IMR-90 (cell line): ENCODE data around the gene MLIP. TPM values are rescaled to one million over a fixed set of nuclear protein-coding genes. Genes with fewer than 3 reads are reported as not detected.

Experiments used
- ATAC-seq: fragments of 200-7000 bp; cut with Tn5 transposase; 2 replicates; pipeline ENCODE4 v1.9.1; 2020; ENCODE audit warnings: low read depth, mild to moderate bottlenecking, moderate library complexity
- BruUV-seq: library from RNA; stranded (reverse); fragments of 400-500 nt; replicated peaks from 2 replicates; lab custom pipeline; 2021; lab: Mats Ljungman, UMichigan
- CTCF ChIA-PET: fragments of 300-600 bp; formaldehyde crosslinking; extraction: SDS; loops from one replicate; lab custom pipeline; 2021; ENCODE audit warnings: antibody characterized with exemption; lab: Yijun Ruan, JAX
- POLR2A ChIA-PET: fragments of 300-600 bp; sonication (Branson Sonifier 250); formaldehyde crosslinking; loops from one replicate; lab custom pipeline; 2022; ENCODE audit warnings: antibody characterized with exemption; ENCODE audit not compliant: unreplicated experiment; lab: Charles Lee
- DNase-seq: peaks from one replicate; pipeline ENCODE4 v3.0.0; 2013
- H2AFZ ChIP-seq: replicated peaks from 2 replicates; pipeline ENCODE3; 2013; ENCODE audit warnings: low read length, mild to moderate bottlenecking; ENCODE audit not compliant: poor library complexity
- H2AK5ac ChIP-seq: 2 replicates; pipeline ENCODE4 v1.6.1; 2013; ENCODE audit warnings: low read depth, low read length, inconsistent platforms
- H2AK9ac ChIP-seq: replicated peaks from 2 replicates; pipeline ENCODE3; 2013; ENCODE audit warnings: mild to moderate bottlenecking, low read depth, low read length, moderate library complexity; ENCODE audit not compliant: poor library complexity
- H2BK120ac ChIP-seq: 2 replicates; pipeline ENCODE4 v1.6.1; 2013; ENCODE audit warnings: low read depth, low read length, inconsistent platforms
- H2BK15ac ChIP-seq: 3 replicates; pipeline ENCODE4 v1.6.1; 2013; ENCODE audit warnings: low read depth, low read length, inconsistent platforms
- H2BK20ac ChIP-seq: 2 replicates; pipeline ENCODE4 v1.6.1; 2013; ENCODE audit warnings: low read depth, mild to moderate bottlenecking, inconsistent platforms, low read length, moderate library complexity
- H2BK5ac ChIP-seq: 2 replicates; pipeline ENCODE4 v1.6.1; 2013; ENCODE audit warnings: mild to moderate bottlenecking, low read depth, low read length, inconsistent platforms; ENCODE audit not compliant: poor library complexity, severe bottlenecking
- H3K14ac ChIP-seq: replicated peaks from 2 replicates; pipeline ENCODE4 v1.6.1; 2013; ENCODE audit warnings: low read depth, low read length, inconsistent platforms
- H3K18ac ChIP-seq: 2 replicates; pipeline ENCODE4 v1.6.1; 2013; ENCODE audit warnings: low read depth, low read length, control low read depth
- H3K23ac ChIP-seq: 2 replicates; pipeline ENCODE4 v1.6.1; 2013; ENCODE audit warnings: low read depth, low read length, inconsistent platforms
- H3K27ac ChIP-seq: 2 replicates; pipeline ENCODE4 v1.5.1; 2013; ENCODE audit warnings: mild to moderate bottlenecking, control low read depth, low read length; ENCODE audit not compliant: insufficient read depth
- H3K27me3 ChIP-seq: 2 replicates; pipeline ENCODE4 v1.6.1; 2013; ENCODE audit warnings: low read length; ENCODE audit not compliant: control insufficient read depth, insufficient read depth
- H3K36me3 ChIP-seq: 2 replicates; pipeline ENCODE4 v1.6.1; 2013; ENCODE audit warnings: low read length, mixed read lengths; ENCODE audit not compliant: control insufficient read depth, insufficient read depth
- H3K4ac ChIP-seq: 2 replicates; pipeline ENCODE4 v1.6.1; 2013; ENCODE audit warnings: low read depth, low read length, inconsistent platforms
- H3K4me1 ChIP-seq: 2 replicates; pipeline ENCODE4 v1.6.1; 2013; ENCODE audit warnings: low read length, mixed read lengths; ENCODE audit not compliant: control insufficient read depth, insufficient read depth
- H3K4me2 ChIP-seq: 2 replicates; pipeline ENCODE4 v1.6.1; 2013; ENCODE audit warnings: low read depth, mild to moderate bottlenecking, control low read depth, low read length, moderate library complexity
- H3K4me3 ChIP-seq: 2 replicates; pipeline ENCODE4 v1.5.1; 2013; ENCODE audit warnings: low read depth, mild to moderate bottlenecking, control low read depth, low read length, moderate library complexity; ENCODE audit not compliant: insufficient read depth
- H3K56ac ChIP-seq: 2 replicates; pipeline ENCODE4 v1.6.1; 2013; ENCODE audit warnings: low read length, inconsistent platforms; ENCODE audit not compliant: insufficient read depth; ENCODE audit errors: extremely low read depth
- H3K79me1 ChIP-seq, 2 experiments: 2 replicates each; pipeline ENCODE4 v1.6.1; 2013; ENCODE audit warnings: low read length in 2 of 2, inconsistent platforms in 1 of 2, low read depth in 1 of 2
- H3K9ac ChIP-seq: 2 replicates; pipeline ENCODE4 v1.6.1; 2013; ENCODE audit warnings: low read depth, low read length, control low read depth
- H3K9me1 ChIP-seq: 2 replicates; pipeline ENCODE4 v1.6.1; 2013; ENCODE audit warnings: low read length, inconsistent platforms; ENCODE audit not compliant: insufficient read depth
- H3K9me3 ChIP-seq: 2 replicates; pipeline ENCODE4 v1.6.1; 2013; ENCODE audit warnings: low read length; ENCODE audit not compliant: control insufficient read depth, insufficient read depth
- H4K20me1 ChIP-seq: 2 replicates; pipeline ENCODE4 v1.6.1; 2013; ENCODE audit warnings: low read length, inconsistent platforms; ENCODE audit not compliant: insufficient read depth
- H4K5ac ChIP-seq: 2 replicates; pipeline ENCODE4 v1.6.1; 2013; ENCODE audit warnings: mild to moderate bottlenecking, low read depth, low read length, control low read depth
- H4K8ac ChIP-seq, 2 experiments: 2 replicates each; pipeline ENCODE4 v1.6.1; 2013; ENCODE audit warnings: low read depth in 2 of 2, low read length in 2 of 2, control low read depth in 1 of 2, inconsistent platforms in 1 of 2
- H4K91ac ChIP-seq: 2 replicates; pipeline ENCODE4 v1.6.1; 2013; ENCODE audit warnings: low read depth, low read length, inconsistent platforms; ENCODE audit not compliant: insufficient read depth
- BHLHE40 ChIP-seq: fragments of 150-350 bp; IDR thresholded peaks from 2 replicates; pipeline ENCODE4 v1.6.1; 2016; ENCODE audit warnings: mild to moderate bottlenecking, low read depth, low read length
- CEBPB ChIP-seq: IDR thresholded peaks from 2 replicates; pipeline ENCODE4 v1.6.1; 2012; ENCODE audit warnings: low read depth, low read length, improper control_type of control experiment
- FOS ChIP-seq: fragments of 150-350 bp; IDR thresholded peaks from 2 replicates; pipeline ENCODE4 v1.6.1; 2016; ENCODE audit warnings: low read depth, low read length
- MAZ ChIP-seq: IDR thresholded peaks from 2 replicates; pipeline ENCODE4 v1.6.1; 2012; ENCODE audit warnings: low read depth, mild to moderate bottlenecking, low read length, improper control_type of control experiment, moderate library complexity, borderline replicate concordance
- MXI1 ChIP-seq: IDR thresholded peaks from 2 replicates; pipeline ENCODE4 v1.6.1; 2012; ENCODE audit warnings: low read depth, mild to moderate bottlenecking, low read length, moderate library complexity, borderline replicate concordance
- NFE2L2 ChIP-seq: fragments of 150-350 bp; IDR thresholded peaks from 2 replicates; pipeline ENCODE4 v1.6.1; 2016; ENCODE audit warnings: low read depth, mild to moderate bottlenecking, low read length
- POLR2A ChIP-seq: IDR thresholded peaks from 2 replicates; pipeline ENCODE4 v1.6.1; 2012; ENCODE audit warnings: mild to moderate bottlenecking, low read depth, low read length
- RCOR1 ChIP-seq: IDR thresholded peaks from 2 replicates; pipeline ENCODE4 v1.6.1; 2012; ENCODE audit warnings: mild to moderate bottlenecking, low read length, improper control_type of control experiment; ENCODE audit not compliant: insufficient replicate concordance
- RFX5 ChIP-seq: IDR thresholded peaks from 2 replicates; pipeline ENCODE4 v1.8.0; 2012; ENCODE audit warnings: low read depth, mild to moderate bottlenecking, low read length, moderate library complexity
- USF2 ChIP-seq: fragments of 150-350 bp; IDR thresholded peaks from 2 replicates; pipeline ENCODE4 v1.6.1; 2017; ENCODE audit warnings: mild to moderate bottlenecking, antibody characterized with exemption, low read length, low read depth
- WGBS, 2 experiments: methylation state at CpG; one replicate each; pipeline versions ENCODE4 v1.1.5 to v1.1.7; 2013; ENCODE audit warnings: missing lambda C conversion rate in 2 of 2; ENCODE audit not compliant: insufficient read length in 1 of 2; ENCODE audit errors: extremely low coverage in 2 of 2; 5-methylcytosine and 5-hydroxymethylcytosine counted together
- dilution Hi-C: fragments of 300-500 bp; cut with HindIII; formaldehyde crosslinking; loops from one replicate; pipeline ENCODE4 v1.14.3; 2018; ENCODE audit warnings: low sequenced_read_pairs; ENCODE audit not compliant: unreplicated experiment
- in situ Hi-C: fragments of 300-500 bp; cut with MboI; formaldehyde crosslinking; loops from 3 replicates; pipeline ENCODE4 v1.14.3; 2019; ENCODE audit warnings: low sequenced_read_pairs, inconsistent platforms, mixed read lengths
- intact Hi-C: fragments of 100-400 bp; cut with micrococcal nuclease; formaldehyde crosslinking; loops from 2 replicates; pipeline ENCODE4 v1.10.0; 2022
- polyA plus RNA-seq, 3 experiments: library from polyadenylated mRNA; depleted of rRNA; stranded (reverse); fragments of >200 nt; gene quantifications; 2 replicates each; pipeline ENCODE4 v1.2.3, GENCODE V29; 2012; ENCODE audit warnings: low replicate concordance in 1 of 3
- total RNA-seq: library from RNA; depleted of rRNA; stranded (reverse); fragments of >200 nt; gene quantifications from 2 replicates; pipeline ENCODE4 v1.2.3, GENCODE V29; 2012

Gene MLIP
- total and polyA plus RNA-seq, 2 of the 4 experiments (the other 2 are of a cell fraction) = not detected

DNA sequence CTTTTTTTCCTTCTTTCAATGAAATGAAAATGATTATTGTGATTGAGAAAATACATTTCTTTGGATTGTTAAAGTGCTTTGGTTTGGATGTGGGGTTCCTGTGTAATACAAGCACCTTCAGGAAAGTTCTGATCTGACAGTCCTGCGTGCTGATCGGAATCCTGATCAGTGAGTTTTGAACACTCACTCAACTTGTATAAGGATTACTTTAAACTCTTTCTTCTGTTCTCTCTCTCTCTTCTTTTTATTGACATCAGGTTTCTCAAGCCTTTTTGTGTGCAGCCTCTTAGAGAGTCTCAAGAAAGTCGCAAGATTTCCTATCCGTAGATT lies 197.7 kb downstream of the MLIP start:
- no peak for ATAC-seq

More for the DNA sequence above, 197.7 kb downstream of the MLIP start:
- H2AK9ac ChIP-seq = no peak overlapping the region
- no peak for DNase-seq
- no peaks in the 10 kb centered on the region for H3K79me1 ChIP-seq
- BruUV-seq = no TSS peak
- H3K9me3 ChIP-seq = no peaks in the 10 kb centered on the region
- TF ChIP-seq RCOR1 (no peak), USF2 (no peak), BHLHE40 (no peak), CEBPB (no peak), POLR2A (no peak), FOS (no peak), MAZ (no peak), MXI1 (no peak), NFE2L2 (no peak), RFX5 (no peak)
- H3K36me3 ChIP-seq = no peaks in the 10 kb centered on the region
- no peak overlapping the region for H3K18ac ChIP-seq
- ChIA-PET CTCF (no interaction called here), POLR2A (no interaction called here)
- H2BK120ac ChIP-seq = no peak overlapping the region
- no peaks in the 10 kb centered on the region for H4K20me1 ChIP-seq
- no peaks in the 10 kb centered on the region for H3K4me1 ChIP-seq
- H2AFZ ChIP-seq = no peak overlapping the region
- H3K14ac ChIP-seq = no peak overlapping the region
- intact Hi-C loops (no loop called here), in situ Hi-C loops (no loop called here), dilution Hi-C loops (no loop called here)
- no peak overlapping the region for H3K4me2 ChIP-seq
- no peak overlapping the region for H3K9ac ChIP-seq
- H3K27ac ChIP-seq = no peak overlapping the region
- H4K91ac ChIP-seq = no peak overlapping the region
- no peak overlapping the region for H3K4me3 ChIP-seq
- H2BK5ac ChIP-seq = no peak overlapping the region
- H4K8ac ChIP-seq = no peak overlapping the region
- H3K9me1 ChIP-seq = no peaks in the 10 kb centered on the region
- H2BK20ac ChIP-seq = no peak overlapping the region
- H3K56ac ChIP-seq = no peak overlapping the region
- H2AK5ac ChIP-seq = no peak overlapping the region
- no peak overlapping the region for H4K5ac ChIP-seq
- H3K27me3 ChIP-seq = no peaks in the 10 kb centered on the region
- WGBS, 2 experiments = no CpG with 5 or more reads among the region's 4 CpGs
- no peak overlapping the region for H3K4ac ChIP-seq
- no peak overlapping the region for H3K23ac ChIP-seq
- H2BK15ac ChIP-seq = no peak overlapping the region
